Measurements from ENCODE around the gene PSMC1. TPM values are rescaled to one million over a fixed set of nuclear protein-coding genes. Genes with fewer than 3 reads are reported as not detected.

The PSMC1 gene
- total RNA-seq, 3 donors from 2014 or later, result 74.4 to 170 (median 117) TPM

DNA sequence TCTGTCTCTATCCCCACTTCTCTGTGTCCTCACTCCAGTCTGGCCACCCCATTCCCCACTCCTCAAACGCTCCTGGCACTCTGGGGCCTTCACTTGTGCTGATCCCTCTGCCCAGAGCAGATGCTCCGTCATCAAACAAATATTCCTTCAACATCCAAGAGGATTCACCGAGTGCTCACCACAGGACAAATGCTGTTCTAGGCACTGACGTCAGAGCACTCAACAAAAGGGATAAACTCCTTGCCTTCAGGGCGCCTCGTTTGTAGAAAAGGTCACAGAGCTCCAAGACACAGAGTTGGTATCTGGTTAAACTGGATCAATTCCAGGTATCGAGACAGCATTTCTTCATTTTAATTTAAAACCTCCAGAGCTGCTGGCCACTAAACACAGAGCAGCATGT lies 35.3 kb downstream of the PSMC1 start:
- peaks cover 14% of the 10 kb centered on the region for H3K36me3 ChIP-seq
- H3K27ac ChIP-seq, result no peak overlapping the region
- no peaks in the 10 kb centered on the region for H3K27me3 ChIP-seq
- no peaks in the 10 kb centered on the region for H3K4me1 ChIP-seq
- H3K9me3 ChIP-seq, result no peaks in the 10 kb centered on the region
- TF ChIP-seq POLR2AphosphoS5 (IDR thresholded peaks at IDR 0.05) (no peak), POLR2A (IDR thresholded peaks at IDR 0.05) (no peak)
- TF ChIP-seq, protein P1, sequence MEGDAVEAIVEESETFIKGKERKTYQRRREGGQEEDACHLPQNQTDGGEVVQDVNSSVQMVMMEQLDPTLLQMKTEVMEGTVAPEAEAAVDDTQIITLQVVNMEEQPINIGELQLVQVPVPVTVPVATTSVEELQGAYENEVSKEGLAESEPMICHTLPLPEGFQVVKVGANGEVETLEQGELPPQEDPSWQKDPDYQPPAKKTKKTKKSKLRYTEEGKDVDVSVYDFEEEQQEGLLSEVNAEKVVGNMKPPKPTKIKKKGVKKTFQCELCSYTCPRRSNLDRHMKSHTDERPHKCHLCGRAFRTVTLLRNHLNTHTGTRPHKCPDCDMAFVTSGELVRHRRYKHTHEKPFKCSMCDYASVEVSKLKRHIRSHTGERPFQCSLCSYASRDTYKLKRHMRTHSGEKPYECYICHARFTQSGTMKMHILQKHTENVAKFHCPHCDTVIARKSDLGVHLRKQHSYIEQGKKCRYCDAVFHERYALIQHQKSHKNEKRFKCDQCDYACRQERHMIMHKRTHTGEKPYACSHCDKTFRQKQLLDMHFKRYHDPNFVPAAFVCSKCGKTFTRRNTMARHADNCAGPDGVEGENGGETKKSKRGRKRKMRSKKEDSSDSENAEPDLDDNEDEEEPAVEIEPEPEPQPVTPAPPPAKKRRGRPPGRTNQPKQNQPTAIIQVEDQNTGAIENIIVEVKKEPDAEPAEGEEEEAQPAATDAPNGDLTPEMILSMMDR (IDR thresholded peaks at IDR 0.05), result no peak
- intact Hi-C loops (cut with DNase I; ENCODE audit: low total_unique reads), result no loop called here
- H3K4me3 ChIP-seq, result no peak overlapping the region
- DNase-seq (ENCODE audit: low spot score in 2 of 2), result no peak

DNA sequence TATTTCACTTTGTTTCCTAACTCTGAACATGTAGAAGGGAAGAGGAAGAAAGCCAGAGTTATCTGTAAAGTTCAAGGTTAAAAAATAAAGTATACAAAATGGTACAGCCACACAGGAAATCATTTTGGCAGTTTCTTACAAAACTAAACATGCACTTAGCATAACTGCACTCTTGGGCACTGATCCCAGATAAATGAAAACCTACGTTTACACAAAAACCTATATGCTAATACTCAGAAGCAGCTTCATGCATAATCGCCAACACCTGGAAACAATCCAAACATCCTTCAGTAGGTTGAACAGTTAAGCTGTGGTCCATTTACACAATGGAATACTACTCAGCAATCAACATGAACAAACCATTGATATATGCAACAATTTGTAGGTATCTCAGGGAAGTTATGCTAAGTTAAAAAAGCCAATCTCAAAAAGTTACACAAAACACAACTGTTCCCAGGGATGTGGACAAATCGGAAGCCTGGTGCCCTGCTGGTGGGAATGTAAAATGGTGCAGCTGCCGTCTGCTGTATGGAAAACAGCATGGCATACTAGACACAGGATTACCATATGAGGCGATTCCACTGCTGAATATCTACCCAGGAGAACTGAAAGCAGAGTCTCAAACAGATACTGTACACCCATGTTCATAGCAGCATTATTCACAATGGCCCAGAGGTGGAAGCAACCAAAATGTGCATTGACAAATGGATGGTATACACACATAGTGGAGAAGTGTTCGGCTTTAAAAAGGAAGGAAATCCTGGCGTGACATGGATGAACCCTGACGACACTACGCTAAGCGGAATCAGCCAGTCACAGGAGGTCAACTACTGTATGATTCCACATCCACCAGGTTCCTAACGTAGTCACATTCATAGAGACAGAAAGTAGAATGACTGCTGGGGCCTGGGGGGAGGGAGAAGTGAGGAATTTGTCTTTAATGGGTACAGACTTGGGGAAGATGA lies 37.7 kb downstream of the PSMC1 start:
- Histone ChIP-seq H3K36me3 (peaks cover 8% of the 10 kb centered on the region), H3K9me3 (no peaks in the 10 kb centered on the region), H3K27me3 (no peaks in the 10 kb centered on the region), H3K27ac (no peak overlapping the region), H3K4me3 (no peak overlapping the region), H3K4me1 (no peaks in the 10 kb centered on the region)
- intact Hi-C loops (cut with DNase I; ENCODE audit: low total_unique reads), result no loop called here
- no peak for TF ChIP-seq POLR2A (IDR thresholded peaks at IDR 0.05)
- TF ChIP-seq, protein P1 (IDR thresholded peaks at IDR 0.05), result no peak
- no peak for TF ChIP-seq POLR2AphosphoS5 (IDR thresholded peaks at IDR 0.05)
- DNase-seq (ENCODE audit: low spot score in 2 of 2), result no peak

DNA sequence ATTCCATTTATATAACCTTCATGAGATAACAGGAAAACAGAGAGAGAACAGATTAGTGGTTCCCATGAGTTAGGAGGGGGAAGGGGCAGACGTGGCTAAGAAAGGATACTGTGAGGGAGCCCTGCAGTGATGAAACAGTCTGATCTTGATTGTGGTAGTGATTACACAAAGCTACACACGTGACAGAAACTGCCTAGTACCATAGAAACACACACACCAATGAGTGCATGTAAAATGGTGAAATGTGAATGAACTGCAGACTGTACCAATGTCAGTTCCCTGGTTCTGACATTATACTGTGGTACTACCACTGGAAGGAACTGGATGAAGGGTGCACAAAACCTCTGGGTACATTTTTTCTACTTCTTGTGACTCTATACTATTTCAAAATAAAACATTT lies 38.5 kb downstream of the PSMC1 start:
- no peaks in the 10 kb centered on the region for H3K4me1 ChIP-seq
- H3K27ac ChIP-seq, result no peak overlapping the region
- H3K36me3 ChIP-seq, result peaks cover 8% of the 10 kb centered on the region
- intact Hi-C loops (cut with DNase I; ENCODE audit: low total_unique reads), result no loop called here
- no peak overlapping the region for H3K4me3 ChIP-seq
- no peaks in the 10 kb centered on the region for H3K9me3 ChIP-seq
- no peaks in the 10 kb centered on the region for H3K27me3 ChIP-seq
- TF ChIP-seq POLR2AphosphoS5 (IDR thresholded peaks at IDR 0.05) (no peak), POLR2A (IDR thresholded peaks at IDR 0.05) (no peak)
- TF ChIP-seq, protein P1 (IDR thresholded peaks at IDR 0.05), result no peak
- no peak for DNase-seq (ENCODE audit: low spot score in 2 of 2)

DNA sequence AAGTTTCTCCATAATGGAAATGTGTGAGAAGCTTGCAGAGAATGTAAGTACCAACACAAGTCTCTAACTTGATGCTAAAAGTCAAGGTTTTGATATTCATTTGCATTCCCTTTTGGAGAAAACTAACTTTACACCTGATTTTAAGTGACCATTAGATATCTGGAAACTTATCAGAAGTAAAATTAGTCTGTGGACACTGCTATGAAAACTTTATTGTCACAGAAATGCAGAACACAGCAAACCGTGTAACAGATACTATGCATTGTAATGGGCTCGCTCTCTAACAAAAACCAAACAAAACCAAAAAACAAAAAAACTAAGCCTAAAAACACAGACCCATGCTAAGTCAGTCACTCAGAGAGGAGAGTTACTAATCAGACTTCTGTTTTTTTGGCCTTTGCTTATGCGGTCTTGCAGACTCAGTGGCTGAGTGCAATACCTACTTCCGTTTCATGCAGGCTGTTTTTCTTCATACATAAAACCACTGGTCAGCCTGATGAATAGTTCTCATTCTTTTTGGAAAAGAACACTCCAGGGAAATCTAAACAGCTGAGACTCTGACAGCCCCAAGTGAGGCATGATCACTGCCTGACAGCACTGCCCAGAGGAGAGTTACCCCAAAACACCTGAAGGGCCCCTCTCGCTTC lies 39.6 kb downstream of the PSMC1 start:
- no peak overlapping the region for H3K27ac ChIP-seq
- H3K4me3 ChIP-seq, result no peak overlapping the region
- H3K36me3 ChIP-seq, result peaks cover 8% of the 10 kb centered on the region
- H3K9me3 ChIP-seq, result no peaks in the 10 kb centered on the region
- DNase-seq (ENCODE audit: low spot score in 2 of 2), result no peak
- TF ChIP-seq, protein P1 (IDR thresholded peaks at IDR 0.05), result no peak
- H3K27me3 ChIP-seq, result no peaks in the 10 kb centered on the region
- no peaks in the 10 kb centered on the region for H3K4me1 ChIP-seq
- intact Hi-C loops (cut with DNase I; ENCODE audit: low total_unique reads), result no loop called here

DNA sequence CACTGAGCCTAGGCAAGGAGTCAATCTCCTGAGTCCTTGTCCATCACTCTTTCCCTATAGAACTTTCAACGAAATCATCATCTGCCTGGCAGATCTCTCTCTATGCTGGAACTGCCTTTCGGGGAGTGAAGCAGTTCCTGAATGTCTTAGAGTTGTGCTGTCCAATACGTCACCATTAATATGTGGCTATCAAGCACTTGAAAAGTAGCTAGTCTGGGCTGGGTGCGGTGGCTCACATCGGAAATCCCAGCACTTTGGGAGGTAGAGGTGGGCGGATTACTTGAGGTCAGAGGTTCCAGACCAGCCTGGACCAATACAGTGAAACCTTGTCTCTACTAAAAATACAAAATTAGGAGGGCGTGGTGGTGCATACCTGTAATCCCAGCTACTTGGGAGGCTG lies 40.3 kb downstream of the PSMC1 start:
- no peaks in the 10 kb centered on the region for H3K9me3 ChIP-seq
- no peaks in the 10 kb centered on the region for H3K27me3 ChIP-seq
- peaks cover 0 to 3% of the 10 kb centered on the region in 2 donors for H3K4me1 ChIP-seq
- TF ChIP-seq POLR2A (IDR thresholded peaks at IDR 0.05), result no peak
- TF ChIP-seq POLR2AphosphoS5 (IDR thresholded peaks at IDR 0.05), result no peak
- TF ChIP-seq, protein P1 (IDR thresholded peaks at IDR 0.05), result no peak
- H3K4me3 ChIP-seq, result no peak overlapping the region
- intact Hi-C loops (cut with DNase I; ENCODE audit: low total_unique reads), result no loop called here
- H3K27ac ChIP-seq, result no peak overlapping the region
- peaks cover 8% of the 10 kb centered on the region for H3K36me3 ChIP-seq
- no peak for DNase-seq (ENCODE audit: low spot score in 2 of 2)
